NCI-H1694 (cell line): ENCODE results near the gene DPF1.

Experiments used
- DNase-seq: peaks from one replicate; lab custom pipeline; 2025; lab: John Stamatoyannopoulos, UW

DPF1 gene

GRCh38 chr19:38197937-38198704 is 25.9 kb downstream of the DPF1 start:
- no peak for DNase-seq

DNA sequence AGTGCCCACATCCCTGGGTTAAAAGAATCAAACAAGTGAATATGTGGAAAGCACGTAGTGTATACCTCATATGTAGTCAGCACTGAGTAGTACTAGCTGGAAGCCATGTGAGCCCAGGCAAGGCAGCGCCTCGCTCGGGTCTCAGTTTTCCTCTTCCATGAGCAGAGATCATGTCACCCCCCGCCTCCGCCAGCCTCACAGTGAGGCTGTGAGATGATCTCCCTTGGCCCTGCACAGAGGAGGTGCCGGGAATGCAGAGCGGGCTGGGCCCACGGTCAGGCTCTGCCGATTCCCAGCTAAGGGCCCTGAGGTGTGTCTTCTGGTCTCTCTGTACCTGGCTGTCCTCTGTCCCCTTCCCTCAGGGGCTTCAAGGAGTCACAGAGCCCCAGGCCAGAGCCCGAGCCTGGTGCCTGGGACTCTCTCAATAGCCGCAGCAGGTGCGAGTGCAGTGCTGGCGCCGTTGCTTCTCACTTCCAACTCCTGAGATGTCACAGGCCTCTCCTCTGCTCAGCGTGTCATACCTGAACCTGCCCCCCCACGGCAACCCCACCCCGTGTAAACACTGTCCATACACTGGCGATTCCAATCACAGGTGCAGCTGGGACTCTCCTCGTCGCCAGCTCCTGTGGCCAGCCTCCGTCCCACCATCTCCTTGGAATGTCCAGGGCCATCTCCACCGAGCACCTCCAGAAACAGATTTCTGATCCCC is 26.9 kb downstream of the DPF1 start:
- no peak for DNase-seq

DNA sequence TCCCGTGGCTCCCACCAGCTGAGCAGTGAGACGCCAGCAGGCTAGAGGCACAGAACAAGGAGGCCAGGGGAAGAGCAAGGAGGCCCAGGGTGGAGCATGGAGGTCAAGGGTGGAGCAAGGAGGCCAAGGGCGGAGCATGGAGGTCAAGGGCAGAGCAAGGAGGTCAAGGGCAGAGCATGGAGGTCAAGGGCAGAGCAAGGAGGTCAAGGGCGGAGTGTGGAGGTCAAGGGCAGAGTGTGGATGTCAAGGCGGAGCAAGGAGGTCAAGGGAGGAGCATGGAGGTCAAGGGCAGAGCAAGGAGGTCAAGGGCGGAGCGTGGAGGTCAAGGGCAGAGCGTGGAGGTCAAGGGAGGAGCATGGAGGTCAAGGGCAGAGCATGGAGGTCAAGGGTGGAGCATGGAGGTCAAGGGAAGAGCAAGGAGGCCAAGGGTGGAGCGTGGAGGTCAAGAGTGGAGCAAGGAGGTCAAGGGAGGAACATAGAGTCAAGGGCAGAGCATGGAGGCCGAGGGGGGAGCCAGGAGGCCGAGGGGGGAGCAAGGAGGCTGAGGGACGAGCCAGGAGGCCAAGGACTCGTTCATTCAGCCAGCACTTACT is 27.7 kb downstream of the DPF1 start:
- DNase-seq: no peak

DNA sequence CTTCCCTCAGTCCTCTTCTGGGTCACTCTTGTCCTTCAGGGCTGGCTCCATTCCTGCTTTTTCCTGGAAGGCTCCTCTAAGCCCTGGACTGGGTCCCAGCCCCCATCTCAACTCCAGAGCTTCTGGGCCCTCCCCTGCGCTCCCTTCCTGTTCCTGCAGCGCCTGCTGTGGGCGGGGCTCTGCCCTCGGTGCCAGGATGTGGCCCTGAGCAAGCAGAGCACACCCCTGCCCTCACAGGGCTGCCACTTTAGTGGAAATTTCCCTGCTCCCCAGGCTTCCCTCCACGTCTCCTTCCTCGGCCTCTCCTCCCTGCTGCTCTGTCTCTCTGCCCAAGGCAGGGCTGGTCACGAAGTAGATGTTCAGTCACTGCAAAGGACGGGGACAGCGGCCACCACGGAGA is 28.8 kb downstream of the DPF1 start:
- no peak for DNase-seq

- no peak for DNase-seq
Observed at GRCh38 chr19:38194061-38194701, 29.8 kb downstream of the DPF1 start.

- DNase-seq: no peak
Observed at GRCh38 chr19:38193445-38193844, 30.6 kb downstream of the DPF1 start.

- DNase-seq: no peak
Observed at GRCh38 chr19:38191747-38192146, 32.3 kb downstream of the DPF1 start.

DNA sequence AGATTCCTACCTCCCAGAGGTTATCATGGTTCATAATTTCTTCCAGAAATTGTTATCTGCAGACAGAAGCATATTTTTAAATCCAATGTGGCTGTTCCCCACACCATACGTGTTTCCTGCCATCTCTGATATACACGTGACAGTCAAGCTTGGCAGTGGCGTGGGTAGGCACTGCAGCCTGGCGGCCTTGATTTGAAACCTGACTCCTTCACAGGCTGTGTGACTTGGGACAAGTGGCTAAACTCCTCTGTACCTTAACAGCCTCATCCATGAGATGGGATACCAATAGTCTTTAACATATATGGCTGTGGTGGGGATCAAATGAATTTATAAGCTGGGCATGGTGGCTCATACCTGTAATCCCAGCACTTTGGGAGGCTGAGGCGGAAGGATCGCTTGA is 33.2 kb downstream of the DPF1 start:
- DNase-seq: no peak

DNA sequence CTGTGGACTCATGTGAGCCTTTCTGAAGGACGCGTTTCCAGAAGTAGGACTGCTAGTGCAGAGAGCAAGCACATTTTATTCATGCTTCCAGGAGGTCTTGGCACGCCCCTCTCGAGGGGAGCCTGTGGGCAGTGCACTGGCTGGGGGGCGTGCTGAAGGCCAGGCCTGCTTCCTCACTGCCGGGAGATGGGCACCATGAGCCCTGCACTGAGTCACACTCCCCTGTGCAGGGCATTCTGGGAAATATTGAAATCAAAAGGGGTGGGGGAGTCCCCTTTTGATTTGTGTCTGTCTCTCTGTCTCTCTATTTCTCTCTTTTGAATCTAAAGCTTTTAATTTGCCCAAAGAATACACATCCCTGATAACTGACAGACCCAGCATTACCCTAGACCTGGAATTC is 34.0 kb downstream of the DPF1 start:
- no peak for DNase-seq

DNA sequence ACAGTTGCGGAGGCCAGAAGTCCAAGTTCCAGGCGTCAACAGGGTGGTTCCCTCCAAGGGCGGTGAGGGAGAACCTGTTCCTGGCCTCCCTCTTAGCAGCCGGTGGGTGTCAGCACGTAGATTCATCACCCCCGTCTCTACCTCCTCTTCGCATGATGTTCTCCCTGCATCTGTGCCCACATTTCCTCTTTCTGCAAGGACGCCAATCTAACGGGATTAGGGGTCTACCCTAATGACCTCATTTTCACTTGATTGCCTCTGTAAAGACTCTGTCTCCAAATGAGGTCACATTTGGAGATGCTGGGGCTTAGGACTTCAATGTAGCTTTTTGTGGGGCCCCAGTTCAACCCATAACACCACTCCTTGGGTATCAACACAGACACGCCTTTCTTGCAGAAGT is 38.5 kb downstream of the DPF1 start:
- DNase-seq: no peak

DNA sequence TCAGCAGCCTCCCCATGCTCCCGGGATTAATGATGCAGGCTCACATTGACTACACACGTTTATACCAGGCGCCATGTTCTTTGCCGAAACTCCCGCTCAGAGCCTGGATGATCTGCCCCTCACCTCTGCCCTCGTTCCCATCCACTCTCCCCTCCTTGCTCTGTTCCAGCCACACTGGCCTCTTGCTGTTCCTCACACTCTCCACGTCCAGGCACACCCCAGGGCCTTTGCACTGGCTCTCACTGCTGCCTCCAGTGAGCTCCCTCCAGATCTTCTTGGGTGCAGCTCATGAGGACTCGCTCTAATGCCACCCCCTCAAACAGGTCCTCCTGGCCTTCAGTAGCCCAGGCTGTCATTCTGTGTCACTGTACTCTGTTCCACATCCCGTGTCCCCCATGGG is 39.2 kb downstream of the DPF1 start:
- no peak for DNase-seq

DNA sequence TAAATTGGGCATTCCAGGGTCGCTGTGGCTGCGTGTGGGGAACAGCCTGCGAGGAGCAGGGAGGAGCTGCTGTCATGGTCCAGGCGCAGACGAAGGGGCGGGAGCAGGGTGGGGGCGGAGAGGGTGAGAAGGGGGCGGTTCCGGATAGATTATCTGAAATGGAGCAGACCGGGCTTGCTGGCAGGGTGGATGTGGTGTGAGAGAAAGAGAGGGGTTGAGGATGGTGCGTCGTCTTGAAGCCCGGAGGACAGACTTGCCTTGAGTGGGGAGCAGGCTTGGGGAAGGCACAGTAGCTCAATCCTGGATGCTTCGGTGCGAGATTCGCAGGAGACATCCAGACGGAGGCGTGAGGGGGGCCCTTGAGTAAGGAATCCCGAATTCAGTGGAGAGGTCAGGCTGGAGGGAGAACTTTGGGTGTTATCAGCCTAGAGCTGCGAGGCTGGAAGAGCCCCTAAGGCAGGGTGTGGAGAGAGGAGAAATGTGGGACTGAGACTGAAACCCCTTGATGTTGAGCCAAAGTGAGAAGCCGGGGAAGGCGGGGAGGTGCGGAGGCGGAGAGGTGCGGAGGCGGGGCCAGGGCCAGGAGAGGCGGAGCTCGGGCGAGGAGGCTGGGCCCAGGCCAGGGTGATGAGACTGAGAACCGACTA is 40.6 kb downstream of the DPF1 start:
- no peak for DNase-seq

DNA sequence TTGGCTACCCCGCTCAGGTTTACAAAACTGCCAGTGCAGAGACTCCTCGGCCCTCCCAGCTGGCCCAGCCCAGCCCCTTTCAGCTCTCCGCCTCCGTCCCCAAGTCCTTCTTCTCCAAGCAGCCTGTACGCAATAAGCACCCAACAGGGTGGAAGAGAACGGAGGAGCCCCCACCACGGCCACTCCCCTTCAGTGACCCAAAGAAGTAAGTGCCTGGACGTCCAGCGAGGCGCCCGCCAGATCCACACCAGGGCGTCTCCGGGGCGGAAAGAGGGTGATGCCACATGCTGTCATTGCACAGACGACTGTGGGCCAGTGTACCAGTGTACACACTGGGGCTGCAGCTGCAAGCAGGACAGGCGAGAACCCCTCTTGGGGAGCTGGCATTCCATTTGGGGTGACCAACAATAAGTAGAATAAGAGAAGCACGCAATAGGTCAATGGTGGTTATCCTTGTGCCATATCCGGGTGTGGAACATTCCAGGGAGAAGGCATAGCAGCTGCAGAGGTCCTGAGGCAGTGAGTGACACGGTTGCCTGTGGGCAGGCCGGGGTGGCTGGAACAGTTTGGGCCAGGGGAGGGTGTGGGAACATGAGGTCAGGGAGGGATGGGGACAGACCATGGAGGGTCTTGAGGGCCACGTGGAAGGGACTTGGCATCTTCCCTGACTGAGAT is 41.3 kb downstream of the DPF1 start:
- no peak for DNase-seq

- DNase-seq: no peak
Observed at GRCh38 chr19:38180071-38180470, 44.0 kb downstream of the DPF1 start.

- DNase-seq: no peak
Observed at GRCh38 chr19:38175422-38175821, 48.6 kb downstream of the DPF1 start.

- peak; percentile 90 for DNase-seq
Observed at GRCh38 chr19:38173291-38174041, 50.6 kb downstream of the DPF1 start.

DNA sequence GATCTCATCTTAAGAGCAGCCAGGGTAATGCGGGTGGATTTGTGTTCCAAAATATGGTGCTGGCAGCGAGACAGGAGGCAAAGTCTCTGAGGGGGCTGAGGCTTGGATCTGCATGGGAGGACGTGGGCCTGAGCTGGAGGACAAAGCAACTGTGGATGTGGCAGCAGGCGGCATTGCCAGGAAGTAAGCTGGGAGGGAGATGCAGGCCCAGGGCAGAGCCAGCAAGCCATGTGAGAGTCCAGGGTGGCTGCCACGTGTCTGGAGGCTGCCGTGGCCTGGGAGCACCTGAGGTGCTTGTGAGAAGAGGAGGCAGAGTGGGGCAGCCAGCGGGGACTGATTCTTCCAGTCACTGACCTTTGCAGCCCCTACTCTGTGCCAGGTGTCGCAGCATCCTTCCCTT is 52.0 kb downstream of the DPF1 start:
- no peak for DNase-seq

GRCh38 chr19:38170334-38170733 is 53.7 kb downstream of the DPF1 start:
- DNase-seq: no peak

- DNase-seq: no peak
Observed at GRCh38 chr19:38168637-38169036, 55.4 kb downstream of the DPF1 start.

GRCh38 chr19:38165335-38165734 is 58.7 kb downstream of the DPF1 start:
- no peak for DNase-seq

- DNase-seq: no peak
Observed at GRCh38 chr19:38164526-38164925, 59.5 kb downstream of the DPF1 start.
